Neural progenitor cell (in vitro differentiated cells): Measurements from ENCODE around the gene ZNF618. TPM values are rescaled to one million over a fixed set of nuclear protein-coding genes. Genes with fewer than 3 reads are reported as not detected.
A peak's percentile ranks its signal among the peaks of the same experiment; 100 is the strongest.

Experiments used
- DNase-seq: peaks from one replicate; pipeline ENCODE4 v3.0.0-alpha.2; 2016; ENCODE audit warnings: low spot score
- H2AFZ ChIP-seq: fragments of 200-600 bp; sonication (generic); replicated peaks from 2 replicates; pipeline ENCODE4 v1.6.1; 2016; ENCODE audit warnings: antibody characterized with exemption
- H3F3A ChIP-seq: fragments of 200-600 bp; sonication (generic); 2 replicates; pipeline ENCODE4 v1.6.1; 2016; ENCODE audit warnings: antibody characterized with exemption, low read depth
- H3K27ac ChIP-seq: fragments of 200-600 bp; sonication (generic); 2 replicates; pipeline ENCODE4 v1.5.1; 2016; ENCODE audit warnings: mild to moderate bottlenecking
- H3K27me3 ChIP-seq: fragments of 200-600 bp; sonication (generic); 2 replicates; pipeline ENCODE4 v1.6.1; 2016; ENCODE audit warnings: mild to moderate bottlenecking, moderate library complexity
- H3K36me3 ChIP-seq: fragments of 200-600 bp; sonication (generic); 2 replicates; pipeline ENCODE4 v1.5.1; 2016
- H3K4me1 ChIP-seq: fragments of 200-600 bp; sonication (generic); 2 replicates; pipeline ENCODE4 v1.6.1; 2016; ENCODE audit warnings: mixed run types
- H3K4me2 ChIP-seq: fragments of 200-600 bp; sonication (generic); 2 replicates; pipeline ENCODE4 v1.6.1; 2016
- H3K4me3 ChIP-seq: fragments of 200-600 bp; sonication (generic); 2 replicates; pipeline ENCODE4 v1.5.1; 2016
- H3K79me2 ChIP-seq: fragments of 200-600 bp; sonication (generic); 2 replicates; pipeline ENCODE4 v1.6.1; 2016; ENCODE audit warnings: low read depth
- H3K9ac ChIP-seq: fragments of 200-600 bp; sonication (generic); 2 replicates; pipeline ENCODE4 v1.6.1; 2016
- H3K9me3 ChIP-seq: fragments of 200-600 bp; sonication (generic); 2 replicates; pipeline ENCODE4 v1.5.1; 2016; ENCODE audit warnings: low read depth
- H4K20me1 ChIP-seq: fragments of 200-600 bp; sonication (generic); 2 replicates; pipeline ENCODE4 v1.6.1; 2016; ENCODE audit warnings: low read depth
- H3K27ac Mint-ChIP-seq: 3 replicates; pipeline ENCODE4 v1.8.0; 2021; ENCODE audit warnings: mixed read lengths
- H3K27me3 Mint-ChIP-seq: 2 replicates; pipeline ENCODE4 v1.8.0; 2022; ENCODE audit warnings: low read depth, mild to moderate bottlenecking, inconsistent platforms, moderate library complexity, mixed read lengths; ENCODE audit not compliant: insufficient read depth
- H3K36me3 Mint-ChIP-seq: 3 replicates; pipeline ENCODE4 v1.8.0; 2021; ENCODE audit warnings: mixed read lengths
- H3K4me1 Mint-ChIP-seq: 3 replicates; pipeline ENCODE4 v1.8.0; 2021; ENCODE audit warnings: mixed read lengths
- H3K4me3 Mint-ChIP-seq: 3 replicates; pipeline ENCODE4 v1.8.0; 2021; ENCODE audit warnings: mild to moderate bottlenecking, moderate library complexity, mixed read lengths
- H3K9me3 Mint-ChIP-seq: 3 replicates; pipeline ENCODE4 v1.8.0; 2020; ENCODE audit warnings: mixed read lengths
- CTCF ChIP-seq: fragments of 200-600 bp; sonication (generic); IDR thresholded peaks from 2 replicates; pipeline ENCODE4 v1.5.1; 2017; ENCODE audit warnings: antibody characterized with exemption, mild to moderate bottlenecking
- EZH2 ChIP-seq: fragments of 200-600 bp; sonication (generic); IDR thresholded peaks from 2 replicates; pipeline ENCODE4 v1.6.1; 2017; ENCODE audit warnings: antibody characterized with exemption, mild to moderate bottlenecking, moderate library complexity
- EZH2phosphoT487 ChIP-seq: fragments of 200-600 bp; sonication (generic); IDR thresholded peaks from 2 replicates; pipeline ENCODE4 v1.6.1; 2017; ENCODE audit warnings: antibody characterized with exemption
- total RNA-seq: library from RNA; depleted of rRNA; stranded (reverse); fragments of >200 nt; gene quantifications from 2 replicates; pipeline ENCODE4 v1.2.3, GENCODE V29; 2015; ENCODE audit warnings: low replicate concordance

Gene ZNF618
- total RNA-seq, 1 donor from 2014 or later = 10.5 TPM

GRCh38 chr9:113988385-113989016 lies 112.4 kb downstream of the ZNF618 start:
- DNase-seq = no peak
- Histone ChIP-seq H3K4me1 (no peaks in the 10 kb centered on the region), H3K4me3 (no peak overlapping the region), H3K36me3 (no peaks in the 10 kb centered on the region), H3K4me2 (no peak overlapping the region), H3K27me3 (no peaks in the 10 kb centered on the region), H3K9ac (no peak overlapping the region), H2AFZ (no peak overlapping the region), H3F3A (no peaks in the 10 kb centered on the region), H4K20me1 (peaks cover 33% of the 10 kb centered on the region), H3K79me2 (no peaks in the 10 kb centered on the region), H3K9me3 (no peaks in the 10 kb centered on the region), H3K27ac (no peak overlapping the region)
- Mint-ChIP-seq H3K27me3 (peaks cover 2% of the 10 kb centered on the region), H3K9me3 (no peaks in the 10 kb centered on the region), H3K4me1 (peaks cover 17% of the 10 kb centered on the region), H3K27ac (no peak overlapping the region), H3K36me3 (peaks cover 31% of the 10 kb centered on the region), H3K4me3 (no peak overlapping the region)
- TF ChIP-seq CTCF (no peak), EZH2phosphoT487 (no peak), EZH2 (no peak)

GRCh38 chr9:113989017-113989713 lies 113.1 kb downstream of the ZNF618 start:
- Histone ChIP-seq H3K79me2 (no peaks in the 10 kb centered on the region), H3K9me3 (no peaks in the 10 kb centered on the region), H3K4me3 (no peak overlapping the region), H3K27me3 (no peaks in the 10 kb centered on the region), H3F3A (no peaks in the 10 kb centered on the region), H3K36me3 (no peaks in the 10 kb centered on the region), H3K27ac (no peak overlapping the region), H3K9ac (no peak overlapping the region), H4K20me1 (peaks cover 38% of the 10 kb centered on the region), H2AFZ (no peak overlapping the region), H3K4me2 (no peak overlapping the region), H3K4me1 (no peaks in the 10 kb centered on the region)
- Mint-ChIP-seq H3K9me3 (no peaks in the 10 kb centered on the region), H3K27ac (no peak overlapping the region), H3K4me1 (peaks cover 17% of the 10 kb centered on the region), H3K36me3 (peaks cover 28% of the 10 kb centered on the region), H3K4me3 (no peak overlapping the region), H3K27me3 (peaks cover 2% of the 10 kb centered on the region)
- TF ChIP-seq EZH2phosphoT487 (no peak), EZH2 (no peak), CTCF (no peak)
- no peak for DNase-seq

GRCh38 chr9:113989714-113990569 lies 113.8 kb downstream of the ZNF618 start:
- Histone ChIP-seq H3K4me1 (no peaks in the 10 kb centered on the region), H3K79me2 (no peaks in the 10 kb centered on the region), H3K9me3 (no peaks in the 10 kb centered on the region), H3K9ac (no peak overlapping the region), H3K4me2 (no peak overlapping the region), H4K20me1 (peaks cover 43% of the 10 kb centered on the region), H2AFZ (no peak overlapping the region), H3K27ac (no peak overlapping the region), H3K27me3 (no peaks in the 10 kb centered on the region), H3F3A (no peaks in the 10 kb centered on the region), H3K36me3 (no peaks in the 10 kb centered on the region), H3K4me3 (no peak overlapping the region)
- Mint-ChIP-seq H3K27ac (peak overlapping the region; percentile 35), H3K4me3 (no peak overlapping the region), H3K9me3 (no peaks in the 10 kb centered on the region), H3K27me3 (peaks cover 2% of the 10 kb centered on the region), H3K36me3 (peaks cover 24% of the 10 kb centered on the region), H3K4me1 (peaks cover 17% of the 10 kb centered on the region)
- no peak for TF ChIP-seq EZH2
- TF ChIP-seq CTCF = no peak
- no peak for TF ChIP-seq EZH2phosphoT487
- DNase-seq = no peak
